22Rv1 (cell line): ENCODE results near the gene OVCA2.

Experiments used
- H3K27ac ChIP-seq: fragments of 450-650 bp; 2 replicates; pipeline ENCODE4 v1.5.1; 2017
- ZFX ChIP-seq: fragments of 450-650 bp; IDR thresholded peaks from 2 replicates; pipeline ENCODE4 v1.6.1; 2017; ENCODE audit warnings: antibody characterized with exemption, borderline replicate concordance
- TF ChIP-seq, protein P1 (sequence below): fragments of 450-650 bp; IDR thresholded peaks from 2 replicates; pipeline ENCODE4 v1.5.1; 2017; ENCODE audit warnings: mild to moderate bottlenecking

Gene OVCA2

GRCh38 chr17:2023692-2024571 is 17.9 kb upstream of the OVCA2 start:
- no peak for TF ChIP-seq ZFX
- TF ChIP-seq, protein P1, sequence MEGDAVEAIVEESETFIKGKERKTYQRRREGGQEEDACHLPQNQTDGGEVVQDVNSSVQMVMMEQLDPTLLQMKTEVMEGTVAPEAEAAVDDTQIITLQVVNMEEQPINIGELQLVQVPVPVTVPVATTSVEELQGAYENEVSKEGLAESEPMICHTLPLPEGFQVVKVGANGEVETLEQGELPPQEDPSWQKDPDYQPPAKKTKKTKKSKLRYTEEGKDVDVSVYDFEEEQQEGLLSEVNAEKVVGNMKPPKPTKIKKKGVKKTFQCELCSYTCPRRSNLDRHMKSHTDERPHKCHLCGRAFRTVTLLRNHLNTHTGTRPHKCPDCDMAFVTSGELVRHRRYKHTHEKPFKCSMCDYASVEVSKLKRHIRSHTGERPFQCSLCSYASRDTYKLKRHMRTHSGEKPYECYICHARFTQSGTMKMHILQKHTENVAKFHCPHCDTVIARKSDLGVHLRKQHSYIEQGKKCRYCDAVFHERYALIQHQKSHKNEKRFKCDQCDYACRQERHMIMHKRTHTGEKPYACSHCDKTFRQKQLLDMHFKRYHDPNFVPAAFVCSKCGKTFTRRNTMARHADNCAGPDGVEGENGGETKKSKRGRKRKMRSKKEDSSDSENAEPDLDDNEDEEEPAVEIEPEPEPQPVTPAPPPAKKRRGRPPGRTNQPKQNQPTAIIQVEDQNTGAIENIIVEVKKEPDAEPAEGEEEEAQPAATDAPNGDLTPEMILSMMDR = peak; percentile 35
- peak overlapping the region; percentile 58; the same call in 1 of the 2 replicates for H3K27ac ChIP-seq

DNA sequence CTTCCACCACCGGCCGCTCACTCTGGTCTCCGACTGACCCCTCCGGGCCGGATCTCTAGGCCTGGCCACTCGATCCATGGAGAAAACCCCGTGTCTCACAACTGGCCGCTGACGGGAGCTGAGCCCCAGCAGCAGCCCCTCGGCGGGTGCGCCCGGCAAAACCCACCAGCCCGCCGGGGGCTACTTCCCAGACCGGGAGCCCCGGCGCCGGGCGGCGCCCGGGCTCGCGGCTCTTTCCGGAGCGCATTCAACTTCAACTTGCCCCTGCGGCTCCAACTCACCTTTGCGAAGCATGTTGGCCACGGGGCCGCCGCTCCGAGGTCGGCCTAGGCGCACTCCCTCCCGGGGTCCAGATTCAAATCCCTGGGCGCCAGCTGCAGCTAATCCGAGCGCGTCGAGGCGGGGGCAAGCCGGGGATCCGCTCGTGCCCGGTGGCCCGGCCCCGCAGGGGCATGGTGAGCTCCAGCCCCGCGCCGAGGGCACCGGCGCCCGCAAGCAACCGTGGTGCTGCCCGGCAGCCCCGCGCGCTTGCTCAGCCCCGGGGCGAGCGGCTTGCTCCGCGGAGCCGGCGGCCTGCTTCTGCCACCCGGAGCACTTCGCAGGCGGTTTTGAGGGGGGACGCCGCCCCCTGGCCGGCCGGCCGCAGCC is 17.1 kb upstream of the OVCA2 start:
- TF ChIP-seq, protein P1 = no peak
- no peak for TF ChIP-seq ZFX
- peak overlapping the region; percentile 58 for H3K27ac ChIP-seq

- H3K27ac ChIP-seq = peak within 1 kb of the TSS; percentile 58
- TF ChIP-seq, protein P1 = no peak
- no peak for TF ChIP-seq ZFX
Measured at GRCh38 chr17:2025220-2025621, 16.6 kb upstream of the OVCA2 start, which contains the start of gene RTN4RL1. Gene RTN4RL1, minus strand, starts transcription at chr17:2025334. Its CDS starts 469 bp downstream, at chr17:2024865.

GRCh38 chr17:2025622-2026309 is 16.1 kb upstream of the OVCA2 start:
- TF ChIP-seq ZFX = no peak
- TF ChIP-seq, protein P1 = peak; percentile 82
- peak overlapping the region; percentile 58 for H3K27ac ChIP-seq

GRCh38 chr17:2027528-2028233 is 14.1 kb upstream of the OVCA2 start:
- no peak overlapping the region for H3K27ac ChIP-seq
- TF ChIP-seq, protein P1 = no peak
- TF ChIP-seq ZFX = no peak

DNA sequence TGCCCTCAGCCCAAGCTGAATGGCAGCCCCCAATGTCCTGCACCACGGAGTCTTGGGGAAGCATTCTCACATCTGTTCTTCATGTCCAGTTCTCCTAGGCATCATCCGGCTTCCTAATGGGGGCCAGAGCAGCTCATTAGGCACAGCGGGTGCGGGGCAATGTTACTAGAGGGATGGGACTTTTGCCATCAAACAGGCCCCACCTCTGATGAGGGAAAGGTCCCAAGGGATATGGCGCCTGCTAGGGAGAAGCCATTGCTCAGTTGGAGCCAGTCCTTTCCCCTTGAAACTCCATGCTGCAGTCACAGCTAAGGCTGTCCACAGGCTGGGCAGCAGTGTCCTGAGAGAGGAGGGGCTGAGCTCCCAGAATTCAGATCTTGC is 13.6 kb upstream of the OVCA2 start:
- TF ChIP-seq, protein P1 = no peak
- no peak for TF ChIP-seq ZFX
- H3K27ac ChIP-seq = no peak overlapping the region
